GM12878 (cell line): ENCODE measurements around the gene SH2D6. TPM values are rescaled to one million over a fixed set of nuclear protein-coding genes. Genes with fewer than 3 reads are reported as not detected.

ENCODE experiments used
- ATAC-seq: fragments of 200-7000 bp; cut with Tn5 transposase; 3 replicates; pipeline ENCODE4 v1.9.1; 2020; ENCODE audit warnings: mild to moderate bottlenecking, moderate library complexity
- BruUV-seq: library from RNA; stranded (reverse); fragments of 400-500 nt; replicated peaks from 2 replicates; lab custom pipeline; 2021; lab: Mats Ljungman, UMichigan
- CTCF ChIA-PET: fragments of 300-600 bp; sonication (Branson Sonifier 250); formaldehyde crosslinking; extraction: SDS; loops from one replicate; lab custom pipeline; 2021; ENCODE audit warnings: inconsistent platforms; lab: Yijun Ruan, JAX
- POLR2A ChIA-PET: fragments of 350-600 bp; formaldehyde crosslinking; extraction: SDS; loops from one replicate; lab custom pipeline; 2021; ENCODE audit warnings: inconsistent platforms; lab: Charles Lee
- RAD21 ChIA-PET: fragments of 300-600 bp; sonication (Branson Sonifier 250); formaldehyde crosslinking; loops from one replicate; lab custom pipeline; 2023; ENCODE audit warnings: antibody characterized with exemption; ENCODE audit not compliant: unreplicated experiment; lab: Charles Lee
- SMC1A ChIA-PET: fragments of 300-600 bp; sonication (Branson Sonifier 250); formaldehyde crosslinking; loops from one replicate; lab custom pipeline; 2023; ENCODE audit not compliant: unreplicated experiment, uncharacterized antibody; lab: Charles Lee
- DNase-seq: peaks from one replicate; pipeline ENCODE4 v3.0.0-alpha.2; 2011; ENCODE audit warnings: low read depth, low spot score
- FAIRE-seq: peaks from 3 replicates; lab custom pipeline; 2011; peaks lifted over from hg19 to GRCh38; lab: Jason Lieb, UNC
- H2AFZ ChIP-seq: 2 replicates; pipeline ENCODE4 v1.6.0; 2011; ENCODE audit warnings: low read depth, low read length, control low read depth; ENCODE audit not compliant: control insufficient read depth
- H3K27ac ChIP-seq: 2 replicates; pipeline ENCODE4 v1.5.1; 2011; ENCODE audit warnings: control low read depth; ENCODE audit not compliant: control insufficient read depth, insufficient read depth
- H3K27me3 ChIP-seq, 2 experiments: replicated peaks in 1 of 2; 2 replicates each; pipeline versions ENCODE4 v1.6.0 to v1.6.1; 2011; ENCODE audit warnings: low read length in 1 of 2; ENCODE audit not compliant: control insufficient read depth in 2 of 2, insufficient read depth in 2 of 2
- H3K36me3 ChIP-seq, 2 experiments: 2 replicates each; pipeline ENCODE4 v1.5.1; 2011; ENCODE audit warnings: low read length in 1 of 2; ENCODE audit not compliant: control insufficient read depth in 2 of 2, insufficient read depth in 2 of 2
- H3K4me1 ChIP-seq: 2 replicates; pipeline ENCODE4 v1.6.1; 2011; ENCODE audit warnings: mild to moderate bottlenecking, low read length, moderate library complexity, mixed read lengths; ENCODE audit not compliant: control insufficient read depth, insufficient read depth
- H3K4me2 ChIP-seq: 2 replicates; pipeline ENCODE4 v1.6.0; 2011; ENCODE audit warnings: control low read depth; ENCODE audit not compliant: control insufficient read depth, insufficient read depth
- H3K4me3 ChIP-seq: fragments of 200-600 bp; sonication (generic); 2 replicates; pipeline ENCODE4 v1.5.1; 2016
- H3K79me2 ChIP-seq: 2 replicates; pipeline ENCODE4 v1.6.0; 2011; ENCODE audit warnings: low read length; ENCODE audit not compliant: control insufficient read depth, insufficient read depth
- H3K9ac ChIP-seq: 2 replicates; pipeline ENCODE4 v1.8.0; 2011; ENCODE audit warnings: low read length, control low read depth, mixed read lengths; ENCODE audit not compliant: control insufficient read depth, insufficient read depth
- H3K9me3 ChIP-seq: replicated peaks from 3 replicates; pipeline ENCODE4 v1.5.1; 2011; ENCODE audit warnings: mild to moderate bottlenecking, low read length; ENCODE audit not compliant: control insufficient read depth, insufficient read depth
- H4K20me1 ChIP-seq: 2 replicates; pipeline ENCODE4 v1.6.0; 2011; ENCODE audit not compliant: control insufficient read depth, insufficient read depth
- CHD1 ChIP-seq: IDR thresholded peaks from 2 replicates; pipeline ENCODE4 v1.6.1; 2012; ENCODE audit warnings: low read depth, low read length, improper control_type of control experiment
- EP300 ChIP-seq, 2 experiments: fragments of 150-350 bp in 1 of 2; IDR thresholded peaks; 2 replicates each; pipeline ENCODE4 v1.6.1; 2011 to 2012; ENCODE audit warnings: low read depth in 2 of 2, low read length in 2 of 2, borderline replicate concordance in 1 of 2, improper control_type of control experiment in 1 of 2, inconsistent platforms in 1 of 2; ENCODE audit not compliant: control insufficient read depth in 1 of 2
- LARP7 ChIP-seq: fragments of 450-650 bp; IDR thresholded peaks from 2 replicates; pipeline ENCODE4 v1.6.1; 2017; ENCODE audit warnings: mild to moderate bottlenecking
- MTA2 ChIP-seq: fragments of 450-650 bp; IDR thresholded peaks from 2 replicates; pipeline ENCODE4 v1.6.1; 2016; ENCODE audit warnings: low read depth, mild to moderate bottlenecking, moderate library complexity
- PRDM15 ChIP-seq: fragments of 450-650 bp; formaldehyde crosslinking; IDR thresholded peaks from 2 replicates; pipeline ENCODE4 v1.4.0; 2020; ENCODE audit warnings: mild to moderate bottlenecking, moderate library complexity
- TAF1 ChIP-seq: IDR thresholded peaks from 2 replicates; pipeline ENCODE4 v1.6.1; 2011; ENCODE audit warnings: mild to moderate bottlenecking, low read depth, low read length, borderline replicate concordance
- YY1 ChIP-seq: IDR thresholded peaks from 2 replicates; pipeline ENCODE4 v1.6.1; 2011; ENCODE audit warnings: low read depth, mild to moderate bottlenecking, low read length
- ZBED1 ChIP-seq: IDR thresholded peaks from 2 replicates; pipeline ENCODE4 v1.6.1; 2016; ENCODE audit warnings: borderline replicate concordance
- WGBS: methylation state at CpG from one replicate; pipeline ENCODE4 v1.1.6; 2016; ENCODE audit warnings: low lambda C conversion rate; ENCODE audit not compliant: insufficient replicate concordance, insufficient coverage; ENCODE audit errors: missing lambda C conversion rate; 5-methylcytosine and 5-hydroxymethylcytosine counted together
- in situ Hi-C: fragments of 300-500 bp; cut with MboI; formaldehyde crosslinking; loops from 9 replicates; pipeline ENCODE4 v1.14.3; 2018; ENCODE audit warnings: mixed read lengths
- intact Hi-C: fragments of 100-400 bp; cut with micrococcal nuclease; formaldehyde crosslinking; loops from one replicate; pipeline ENCODE4 v1.14.2; 2022; ENCODE audit not compliant: unreplicated experiment
- polyA plus RNA-seq, 11 experiments: library from polyadenylated mRNA; depleted of rRNA in 4 of 11; unstranded in 6 of 11; stranded (reverse) in 5 of 11; fragments of >200 nt; fragmentation: Nextera tagmentation in 4 of 11; fragmentation: Illumina TruSeq in 1 of 11; extraction: Ambion mirVana in 4 of 11; extraction: Trizol in 1 of 11; gene quantifications; 1 replicate in 1 of 11; 2 replicates in 10 of 11; pipeline versions ENCODE4 v1.2.1 to v1.2.3, GENCODE V29; 2011 to 2016; ENCODE audit warnings: inconsistent platforms in 2 of 11, missing spikeins in 2 of 11, low read depth in 1 of 11
- total RNA-seq, 4 experiments: library from RNA; depleted of rRNA in 3 of 4; stranded (reverse); fragments of >200 nt in 3 of 4; fragmentation: Illumina TruSeq in 1 of 4; extraction: Trizol in 1 of 4; gene quantifications; 2 replicates each; pipeline versions ENCODE4 v1.2.1 to v1.2.3, GENCODE V29; 2013 to 2021

The SH2D6 gene
- total and polyA plus RNA-seq, 10 of the 15 experiments (the other 5 are each of a cell fraction or from before 2014, with no cell fraction given): 0.23 to 0.59 (median 0.34) TPM; not detected in 6

GRCh38 chr2:85400541-85401463 lies 17.7 kb upstream of the SH2D6 start (continued):
- TF ChIP-seq PRDM15: no peak
- no peak for TF ChIP-seq LARP7
- TF ChIP-seq TAF1: no peak
- TF ChIP-seq EP300 (IDR thresholded peaks at IDR 0.05; ENCODE audit: borderline replicate concordance in 1 of 2, control insufficient read depth in 1 of 2, low read depth in 2 of 2, low read length in 2 of 2): no peak

- no peaks in the 10 kb centered on the region for H3K79me2 ChIP-seq
- no peak for ATAC-seq
- no peak for FAIRE-seq
- H3K27me3 ChIP-seq: no peaks in the 10 kb centered on the region
- SMC1A ChIA-PET: no interaction called here
- intact Hi-C loops: no loop called here
- no peak overlapping the region for H3K9ac ChIP-seq
- POLR2A ChIA-PET: no interaction called here
- H3K4me2 ChIP-seq: no peak overlapping the region
- no peaks in the 10 kb centered on the region for H4K20me1 ChIP-seq
- peaks cover 11% of the 10 kb centered on the region for H3K4me1 ChIP-seq
- TF ChIP-seq ZBED1: no peak
- no peak for TF ChIP-seq MTA2
- no peak for TF ChIP-seq CHD1
- no peak for TF ChIP-seq YY1
- no peaks in the 10 kb centered on the region; a peak in 2 of 4 replicates for H3K36me3 ChIP-seq
- H3K9me3 ChIP-seq: no peaks in the 10 kb centered on the region; the same call in 1 of the 3 replicates
- no peak overlapping the region for H2AFZ ChIP-seq
- CTCF ChIA-PET: no interaction called here
- in situ Hi-C loops: no loop called here
- 50% methylated on average over 1 of the region's 7 CpGs for WGBS
- BruUV-seq: TSS peak; percentile 48
- no peak for DNase-seq
- no peak overlapping the region for H3K4me3 ChIP-seq
- H3K27ac ChIP-seq: no peak overlapping the region
- RAD21 ChIA-PET: no interaction called here
Observed at GRCh38 chr2:85401464-85401805, 17.1 kb upstream of the SH2D6 start.
